K562 (cell line): ENCODE results near the gene EPHB3. TPM values are rescaled to one million over a fixed set of nuclear protein-coding genes. Genes with fewer than 3 reads are reported as not detected.

Experiments
- BACH1 ChIP-seq: fragments of 200-800 bp; sonication (Bioruptor generic); IDR thresholded peaks from 2 replicates; pipeline ENCODE4 v1.6.1; 2016; ENCODE audit warnings: missing genetic modification characterization, missing compliant biosample characterization
- CEBPB ChIP-seq: fragments of 450-650 bp; IDR thresholded peaks from 2 replicates; pipeline ENCODE4 v1.6.1; 2016; ENCODE audit warnings: missing genetic modification characterization, missing compliant biosample characterization
- COPS2 ChIP-seq: fragments of 450-650 bp; conservative IDR thresholded peaks from 2 replicates; pipeline ENCODE4 v1.6.1; 2016; ENCODE audit warnings: mild to moderate bottlenecking, moderate library complexity
- ELF1 ChIP-seq: fragments of 200-800 bp; sonication (Bioruptor generic); IDR thresholded peaks from 2 replicates; pipeline ENCODE4 v1.6.1; 2016; ENCODE audit warnings: missing genetic modification characterization, missing compliant biosample characterization
- HCFC1 ChIP-seq: IDR thresholded peaks from 2 replicates; pipeline ENCODE4 v1.6.1; 2012; ENCODE audit warnings: low read depth, low read length, improper control_type of control experiment
- HDAC3 ChIP-seq: fragments of 450-650 bp; IDR thresholded peaks from 2 replicates; pipeline ENCODE4 v1.6.1; 2018; ENCODE audit warnings: borderline replicate concordance, mild to moderate bottlenecking, moderate library complexity; ENCODE audit not compliant: partially characterized antibody
- HDAC6 ChIP-seq: IDR thresholded peaks from 2 replicates; pipeline ENCODE4 v1.6.1; 2012; ENCODE audit warnings: low read depth, mild to moderate bottlenecking, control low read depth, inconsistent platforms, low read length, moderate library complexity
- JUND ChIP-seq, 2 experiments: IDR thresholded peaks; 2 replicates in 1 of 2; 3 replicates in 1 of 2; pipeline ENCODE4 v1.6.1; 2011; ENCODE audit warnings: borderline replicate concordance in 2 of 2, low read depth in 2 of 2, low read length in 2 of 2, improper control_type of control experiment in 1 of 2, missing biosample characterization in 1 of 2, missing genetic modification characterization in 1 of 2, missing genetic modification reagents in 1 of 2
- MEF2A ChIP-seq: IDR thresholded peaks from 2 replicates; pipeline ENCODE4 v1.6.1; 2011; ENCODE audit warnings: low read depth, mild to moderate bottlenecking, low read length, moderate library complexity; ENCODE audit not compliant: control insufficient read depth
- MTA1 ChIP-seq: fragments of 450-650 bp; IDR thresholded peaks from 2 replicates; pipeline ENCODE4 v1.6.1; 2017; ENCODE audit warnings: borderline replicate concordance
- NRF1 ChIP-seq, 2 experiments: fragments of 450-650 bp; IDR thresholded peaks in 1 of 2; conservative IDR thresholded peaks in 1 of 2; 2 replicates each; pipeline ENCODE4 v1.6.1; 2014; ENCODE audit warnings: mild to moderate bottlenecking in 2 of 2
- PURB ChIP-seq: sonication (generic); formaldehyde crosslinking; IDR thresholded peaks from 2 replicates; pipeline ENCODE4 v1.9.0; 2021; ENCODE audit warnings: low read depth, mild to moderate bottlenecking, missing genetic modification reagents
- RAD21 ChIP-seq, 2 experiments: fragments of 250-450 bp in 1 of 2; fragments of 450-650 bp in 1 of 2; sonication (Bioruptor Pico) in 1 of 2; formaldehyde crosslinking in 1 of 2; IDR thresholded peaks in 1 of 2; conservative IDR thresholded peaks in 1 of 2; 2 replicates each; pipeline versions ENCODE4 v1.4.0 to v1.8.0; 2020 to 2022; ENCODE audit warnings: mild to moderate bottlenecking in 2 of 2, moderate library complexity in 1 of 2
- RB1 ChIP-seq: fragments of 450-650 bp; IDR thresholded peaks from 2 replicates; pipeline ENCODE4 v1.6.1; 2017; ENCODE audit warnings: low read depth, mild to moderate bottlenecking
- RFX7 ChIP-seq: fragments of 250-450 bp; sonication (Bioruptor Pico); IDR thresholded peaks from 2 replicates; pipeline ENCODE4 v1.5.1; 2021; ENCODE audit warnings: mild to moderate bottlenecking
- RNF2 ChIP-seq: sonication (generic); IDR thresholded peaks from 2 replicates; pipeline ENCODE4 v1.6.1; 2016
- SMC3 ChIP-seq: conservative IDR thresholded peaks from 2 replicates; pipeline ENCODE4 v1.6.1; 2011; ENCODE audit warnings: low read depth, low read length, improper control_type of control experiment; ENCODE audit not compliant: insufficient read depth
- SP2 ChIP-seq: IDR thresholded peaks from 2 replicates; pipeline ENCODE4 v1.6.1; 2011; ENCODE audit warnings: mild to moderate bottlenecking, low read depth, low read length, moderate library complexity; ENCODE audit not compliant: poor library complexity, severe bottlenecking; ENCODE audit errors: extremely low read depth
- TCFL5 ChIP-seq: fragments of 250-450 bp; sonication (Bioruptor Pico); conservative IDR thresholded peaks from 2 replicates; pipeline ENCODE4 v1.6.1; 2021; ENCODE audit warnings: mild to moderate bottlenecking, moderate library complexity, matching md5 sums
- WHSC1 ChIP-seq: IDR thresholded peaks from one replicate; pipeline ENCODE4 v1.6.1; 2012; ENCODE audit warnings: low read length, control low read depth, inconsistent platforms
- XRCC5 ChIP-seq: fragments of 200-400 bp; formaldehyde crosslinking; IDR thresholded peaks from 2 replicates; pipeline ENCODE4 v1.6.1; 2017; ENCODE audit warnings: low read depth, mild to moderate bottlenecking, low read length
- ZKSCAN1 ChIP-seq: fragments of 150-350 bp; IDR thresholded peaks from 2 replicates; pipeline ENCODE4 v1.6.1; 2016; ENCODE audit warnings: low read depth, low read length
- ZNF12 ChIP-seq: sonication (generic); formaldehyde crosslinking; IDR thresholded peaks from 2 replicates; pipeline ENCODE4 v1.4.0; 2020; ENCODE audit warnings: mild to moderate bottlenecking, missing genetic modification reagents
- ZNF764 ChIP-seq: fragments of 250-450 bp; sonication (Bioruptor Pico); IDR thresholded peaks from 2 replicates; pipeline ENCODE4 v1.4.0; 2020; ENCODE audit warnings: low read depth, mild to moderate bottlenecking, moderate library complexity
- polyA plus RNA-seq, 8 experiments: library from polyadenylated mRNA; depleted of rRNA in 4 of 8; stranded (reverse) in 5 of 8; unstranded in 3 of 8; fragments of >200 nt; fragmentation: Nextera tagmentation in 2 of 8; fragmentation: Illumina TruSeq in 1 of 8; extraction: Ambion mirVana in 2 of 8; extraction: Trizol in 1 of 8; gene quantifications; 2 replicates each; pipeline versions ENCODE4 v1.2.1 to v1.2.3, GENCODE V29; 2011 to 2014; ENCODE audit warnings: inconsistent platforms in 1 of 8, missing spikeins in 1 of 8
- total RNA-seq, 7 experiments: library from RNA; depleted of rRNA in 6 of 7; stranded (reverse); fragments of >200 nt in 6 of 7; fragmentation: Illumina TruSeq in 2 of 7; extraction: Trizol in 2 of 7; gene quantifications; 2 replicates each; pipeline versions ENCODE4 v1.2.1 to v1.2.3, GENCODE V29; 2011 to 2021; ENCODE audit warnings: low replicate concordance in 1 of 7
- TF ChIP-seq, protein P1 (sequence below): fragments of 250-450 bp; sonication (Bioruptor Pico); IDR thresholded peaks from 2 replicates; pipeline ENCODE4 v1.9.0; 2021; ENCODE audit warnings: mild to moderate bottlenecking
- TF ChIP-seq, protein P2 (sequence below): sonication (generic); formaldehyde crosslinking; IDR thresholded peaks from 2 replicates; pipeline ENCODE4 v1.8.0; 2022; ENCODE audit warnings: missing genetic modification reagents, mild to moderate bottlenecking, borderline replicate concordance

EPHB3 gene
- total and polyA plus RNA-seq, 9 of the 15 experiments (the other 6 are each of a cell fraction or from before 2014, with no cell fraction given), result not detected

DNA sequence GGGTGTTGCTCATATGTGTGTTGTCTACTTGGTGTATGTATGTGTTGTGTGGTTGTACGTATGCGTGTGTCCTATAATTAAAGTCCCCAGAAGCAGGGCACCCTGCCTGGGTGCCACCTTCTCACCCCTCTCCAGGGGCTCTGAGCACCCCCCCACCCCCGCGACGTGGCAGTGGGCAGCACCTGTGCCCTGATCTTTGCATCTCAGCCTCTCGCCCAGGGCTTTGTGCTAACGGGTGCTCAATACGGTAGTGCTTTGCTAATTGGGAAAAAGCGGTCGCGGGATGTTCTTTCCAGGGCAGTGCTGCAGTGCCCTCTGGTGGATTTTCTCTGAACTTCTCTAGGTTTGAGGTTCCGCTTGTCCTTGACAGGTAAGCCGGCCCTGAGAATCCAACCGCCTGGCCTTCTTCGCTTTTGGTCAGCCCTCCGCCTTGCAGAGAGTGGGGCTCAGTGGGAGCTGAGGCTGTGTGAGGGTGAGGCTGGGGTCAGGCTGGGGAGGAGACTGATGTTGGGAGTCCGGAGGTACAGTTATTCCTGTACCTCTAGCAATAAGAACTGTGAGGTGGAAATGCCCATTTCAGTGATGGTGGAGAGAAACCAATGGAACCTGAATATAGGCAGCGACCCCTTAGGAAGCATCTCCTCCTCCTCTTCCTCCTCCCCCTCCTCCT is 17.6 kb upstream of the EPHB3 start (continued):
- TF ChIP-seq XRCC5 (0 out of 2 replicates have a peak, but pooled peaks have one; percentile 44), BACH1 (no peak), MTA1 (no peak), SMC3 (peak; percentile 83), RAD21 (CRISPR knock-in tag; conservative IDR thresholded peaks at IDR 0.05 in 1 of 2, IDR thresholded peaks at IDR 0.05 in 1 of 2) (peak; percentile 74 to 82), NRF1 (conservative IDR thresholded peaks at IDR 0.05 in 1 of 2, IDR thresholded peaks at IDR 0.05 in 1 of 2) (no peak), HDAC3 (no peak), ELF1 (tag) (no peak), WHSC1 (no peak), ZNF12 (CRISPR knock-in tag) (no peak), ZKSCAN1 (no peak), HDAC6 (no peak), RNF2 (no peak), COPS2 (no peak), RB1 (peak; percentile 51; the same call in 1 of the 2 replicates), TCFL5 (CRISPR knock-in tag) (no peak), RFX7 (CRISPR knock-in tag) (no peak), ZNF764 (CRISPR knock-in tag) (no peak), JUND (IDR thresholded peaks at IDR 0.05; ENCODE audit: borderline replicate concordance, low read depth, low read length) (0 out of 2 replicates have a peak, but pooled peaks have one; percentile 11), JUND (tag; IDR thresholded peaks at IDR 0.05; ENCODE audit: borderline replicate concordance, low read depth, low read length) (no peak), HCFC1 (no peak), SP2 (no peak), MEF2A (no peak), PURB (CRISPR knock-in tag) (no peak), CEBPB (no peak)
- TF ChIP-seq, protein P1, sequence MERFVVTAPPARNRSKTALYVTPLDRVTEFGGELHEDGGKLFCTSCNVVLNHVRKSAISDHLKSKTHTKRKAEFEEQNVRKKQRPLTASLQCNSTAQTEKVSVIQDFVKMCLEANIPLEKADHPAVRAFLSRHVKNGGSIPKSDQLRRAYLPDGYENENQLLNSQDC (CRISPR knock-in tag), result no peak
- TF ChIP-seq, protein P2, sequence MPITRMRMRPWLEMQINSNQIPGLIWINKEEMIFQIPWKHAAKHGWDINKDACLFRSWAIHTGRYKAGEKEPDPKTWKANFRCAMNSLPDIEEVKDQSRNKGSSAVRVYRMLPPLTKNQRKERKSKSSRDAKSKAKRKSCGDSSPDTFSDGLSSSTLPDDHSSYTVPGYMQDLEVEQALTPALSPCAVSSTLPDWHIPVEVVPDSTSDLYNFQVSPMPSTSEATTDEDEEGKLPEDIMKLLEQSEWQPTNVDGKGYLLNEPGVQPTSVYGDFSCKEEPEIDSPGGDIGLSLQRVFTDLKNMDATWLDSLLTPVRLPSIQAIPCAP (CRISPR knock-in tag), result no peak
